ENCODE measurements around the gene ST8SIA3.
A peak's percentile ranks its signal among the peaks of the same experiment; 100 is the strongest.

ST8SIA3 gene

GRCh38 chr18:57352271-57352701 is at the start of gene ST8SIA3:
Gene ST8SIA3 (plus strand): TSS chr18:57352557. CDS start chr18:57352847, 290 bp downstream.
- no peak for DNase-seq

- DNase-seq, result no peak
Measured at GRCh38 chr18:57311472-57311871, 40.9 kb upstream of the ST8SIA3 start.

GRCh38 chr18:57312346-57313144 is 39.8 kb upstream of the ST8SIA3 start:
- DNase-seq, result no peak

GRCh38 chr18:57320603-57321002 is 31.8 kb upstream of the ST8SIA3 start:
- DNase-seq, result no peak

GRCh38 chr18:57325491-57326166 is 26.7 kb upstream of the ST8SIA3 start:
- no peak for DNase-seq

- DNase-seq, result no peak
Measured at GRCh38 chr18:57326718-57327323, 25.5 kb upstream of the ST8SIA3 start.

- DNase-seq, result no peak
Measured at GRCh38 chr18:57328665-57329064, 23.7 kb upstream of the ST8SIA3 start.

- no peak for DNase-seq
Measured at GRCh38 chr18:57329856-57330255, 22.5 kb upstream of the ST8SIA3 start.

- DNase-seq, result no peak
Measured at GRCh38 chr18:57331718-57332117, 20.6 kb upstream of the ST8SIA3 start.

GRCh38 chr18:57333940-57334339 is 18.4 kb upstream of the ST8SIA3 start:
- DNase-seq, result no peak

GRCh38 chr18:57334383-57334782 is 18.0 kb upstream of the ST8SIA3 start:
- no peak for DNase-seq

GRCh38 chr18:57336343-57336742 is 16.0 kb upstream of the ST8SIA3 start:
- no peak for DNase-seq

- no peak for DNase-seq
Measured at GRCh38 chr18:57337890-57338289, 14.5 kb upstream of the ST8SIA3 start.

GRCh38 chr18:57343833-57344232 is 8.5 kb upstream of the ST8SIA3 start:
- no peak for DNase-seq

- DNase-seq, result no peak
Measured at GRCh38 chr18:57346876-57347275, 5.5 kb upstream of the ST8SIA3 start.

- no peak for DNase-seq
Measured at GRCh38 chr18:57347784-57348183, 4.6 kb upstream of the ST8SIA3 start.

- DNase-seq, result no peak
Measured at GRCh38 chr18:57352761-57353136, 392 bp downstream of the ST8SIA3 start.

- no peak for DNase-seq
Measured at GRCh38 chr18:57353137-57353939, 981 bp downstream of the ST8SIA3 start.

- DNase-seq, result peak; percentile 63
Measured at GRCh38 chr18:57353940-57354461, 1.6 kb downstream of the ST8SIA3 start.

GRCh38 chr18:57359433-57359832 is 7.1 kb downstream of the ST8SIA3 start:
- no peak for DNase-seq

- no peak for DNase-seq
Measured at GRCh38 chr18:57362714-57363113, 10.4 kb downstream of the ST8SIA3 start.

GRCh38 chr18:57364460-57364859 is 12.1 kb downstream of the ST8SIA3 start:
- DNase-seq, result no peak

All from right hindlimb (tissue), 1 donor.